ENCODE measurements around the gene MTHFSD. TPM values are rescaled to one million over a fixed set of nuclear protein-coding genes. Genes with fewer than 3 reads are reported as not detected.

MTHFSD gene
- total and polyA plus RNA-seq, 2 donors (not counting 3 experiments of a cell fraction or from before 2014, with no cell fraction given) = 16.7 to 21.1 TPM

DNA sequence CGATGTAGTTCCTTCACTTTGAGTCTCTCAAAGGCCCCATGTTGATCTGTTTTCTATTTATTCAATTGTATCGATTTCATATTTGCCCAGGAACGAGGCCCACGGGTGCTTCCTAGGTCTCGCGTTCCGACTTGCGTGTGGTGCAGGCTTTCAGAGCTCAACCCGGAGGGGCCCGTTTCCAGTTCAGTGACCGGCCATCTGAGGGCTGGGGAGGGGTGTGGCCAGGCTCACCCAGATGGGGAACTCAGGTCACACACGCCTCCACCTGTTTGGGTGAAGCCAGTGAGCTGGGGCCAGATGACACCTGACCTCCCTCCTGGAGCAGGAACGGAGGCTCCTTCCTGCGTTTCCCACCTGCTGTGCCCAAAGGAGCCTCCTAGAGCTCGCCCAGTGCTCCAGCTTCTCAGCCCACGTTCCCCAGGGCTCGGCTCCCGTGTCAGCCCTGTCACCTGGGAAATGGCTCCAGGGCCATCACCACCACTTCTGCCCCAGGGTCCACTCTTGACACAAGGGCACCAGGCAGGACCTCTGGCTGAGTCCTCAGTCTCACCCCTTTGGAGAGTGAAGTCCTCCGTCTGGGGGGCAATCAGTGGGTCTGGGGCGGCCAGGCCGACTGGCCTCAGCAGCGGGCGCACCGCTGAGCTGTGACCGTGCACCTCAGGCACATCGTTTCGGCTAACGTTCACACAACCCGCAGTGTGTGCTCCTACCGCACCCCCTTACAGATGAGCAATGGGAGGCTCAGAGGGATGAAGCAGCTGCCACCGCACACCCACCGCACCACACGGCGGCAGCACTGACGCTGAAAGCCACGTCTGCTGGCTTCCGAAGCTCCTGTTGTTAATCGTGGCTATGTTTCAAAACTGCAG lies 26.7 kb downstream of the MTHFSD start:
- H3K27me3 ChIP-seq (ENCODE audit: control insufficient read depth in 2 of 2, insufficient read depth in 2 of 2, low read length in 2 of 2) = no peaks in the 10 kb centered on the region
- no peaks in the 10 kb centered on the region for H3K9me3 ChIP-seq (replicated peaks; ENCODE audit: control insufficient read depth, insufficient read depth, low read length)
- dilution Hi-C loops (cut with MboI; ENCODE audit: extremely low pct_ligation_motif_present, low sequenced_read_pairs) = no loop called here
- intact Hi-C loops (cut with micrococcal nuclease) = no loop called here
- ChIA-PET CTCF (interaction anchor here (0.7 to 2.7 kb wide), 2 partner anchors 11 to 455 kb away, joined by 3 to 10 read pairs; no protein-coding TSS in a partner anchor), POLR2A (no interaction called here)
- BruUV-seq (replicated peaks) = no TSS peak
- H3K27ac ChIP-seq (ENCODE audit: insufficient read depth, low read depth, low read length) = no peak overlapping the region
- no peak overlapping the region for H3K9ac ChIP-seq (replicated peaks; ENCODE audit: extremely low read depth, insufficient read depth, low read length)
- no peaks in the 10 kb centered on the region for H3K4me1 ChIP-seq (ENCODE audit: control insufficient read depth, extremely low read depth, insufficient read depth, low read length)
- H3K79me2 ChIP-seq (ENCODE audit: control insufficient read depth, insufficient read depth, low read length) = no peaks in the 10 kb centered on the region
- H2AFZ ChIP-seq (ENCODE audit: low read depth, low read length) = no peak overlapping the region
- no peak overlapping the region for H3K4me2 ChIP-seq (ENCODE audit: insufficient read depth, low read length)
- no peak for FAIRE-seq
- H4K20me1 ChIP-seq (replicated peaks; ENCODE audit: control insufficient read depth, extremely low read depth, insufficient read depth, low read length) = no peaks in the 10 kb centered on the region
- no peaks in the 10 kb centered on the region for H3K9me1 ChIP-seq (replicated peaks; ENCODE audit: control insufficient read depth, extremely low read depth, insufficient read depth, low read length)
- H3K36me3 ChIP-seq (ENCODE audit: control insufficient read depth in 2 of 2, extremely low read depth in 1 of 2, insufficient read depth in 2 of 2, low read length in 2 of 2) = no peaks in the 10 kb centered on the region
- H3K4me3 ChIP-seq (replicated peaks in 1 of 3; ENCODE audit: insufficient read depth in 1 of 3, low read depth in 1 of 3, low read length in 3 of 3) = no peak overlapping the region
- no peak for DNase-seq (ENCODE audit: low read depth, low spot score)
- no peak for TF ChIP-seq GATA2 (IDR thresholded peaks at IDR 0.05; ENCODE audit: insufficient read depth, insufficient read length, low read depth, low read length)
- TF ChIP-seq MYC (IDR thresholded peaks at IDR 0.05; ENCODE audit: low read depth, low read length) = no peak
- TF ChIP-seq POLR2A (IDR thresholded peaks at IDR 0.05; ENCODE audit: low read depth, low read length) = no peak
- TF ChIP-seq, protein P1, sequence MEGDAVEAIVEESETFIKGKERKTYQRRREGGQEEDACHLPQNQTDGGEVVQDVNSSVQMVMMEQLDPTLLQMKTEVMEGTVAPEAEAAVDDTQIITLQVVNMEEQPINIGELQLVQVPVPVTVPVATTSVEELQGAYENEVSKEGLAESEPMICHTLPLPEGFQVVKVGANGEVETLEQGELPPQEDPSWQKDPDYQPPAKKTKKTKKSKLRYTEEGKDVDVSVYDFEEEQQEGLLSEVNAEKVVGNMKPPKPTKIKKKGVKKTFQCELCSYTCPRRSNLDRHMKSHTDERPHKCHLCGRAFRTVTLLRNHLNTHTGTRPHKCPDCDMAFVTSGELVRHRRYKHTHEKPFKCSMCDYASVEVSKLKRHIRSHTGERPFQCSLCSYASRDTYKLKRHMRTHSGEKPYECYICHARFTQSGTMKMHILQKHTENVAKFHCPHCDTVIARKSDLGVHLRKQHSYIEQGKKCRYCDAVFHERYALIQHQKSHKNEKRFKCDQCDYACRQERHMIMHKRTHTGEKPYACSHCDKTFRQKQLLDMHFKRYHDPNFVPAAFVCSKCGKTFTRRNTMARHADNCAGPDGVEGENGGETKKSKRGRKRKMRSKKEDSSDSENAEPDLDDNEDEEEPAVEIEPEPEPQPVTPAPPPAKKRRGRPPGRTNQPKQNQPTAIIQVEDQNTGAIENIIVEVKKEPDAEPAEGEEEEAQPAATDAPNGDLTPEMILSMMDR (IDR thresholded peaks at IDR 0.05; ENCODE audit: extremely low read depth in 1 of 2, insufficient read depth in 1 of 2, low read depth in 1 of 2, low read length in 2 of 2) = no peak
- TF ChIP-seq, protein P2, sequence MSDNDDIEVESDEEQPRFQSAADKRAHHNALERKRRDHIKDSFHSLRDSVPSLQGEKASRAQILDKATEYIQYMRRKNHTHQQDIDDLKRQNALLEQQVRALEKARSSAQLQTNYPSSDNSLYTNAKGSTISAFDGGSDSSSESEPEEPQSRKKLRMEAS (IDR thresholded peaks at IDR 0.05; ENCODE audit: insufficient read depth, insufficient read length) = no peak
- TF ChIP-seq JUN (IDR thresholded peaks at IDR 0.05; ENCODE audit: borderline replicate concordance, insufficient read depth, insufficient read length, low read depth) = no peak
- TF ChIP-seq POLR2AphosphoS5 (IDR thresholded peaks at IDR 0.05; ENCODE audit: insufficient read depth, low read depth, low read length) = no peak
